Neural progenitor cell (in vitro differentiated cells): ENCODE results near the gene PLG. TPM values are rescaled to one million over a fixed set of nuclear protein-coding genes. Genes with fewer than 3 reads are reported as not detected.

Source experiments
- DNase-seq: peaks from one replicate; pipeline ENCODE4 v3.0.0-alpha.2; 2016; ENCODE audit warnings: low spot score
- H2AFZ ChIP-seq: fragments of 200-600 bp; sonication (generic); replicated peaks from 2 replicates; pipeline ENCODE4 v1.6.1; 2016; ENCODE audit warnings: antibody characterized with exemption
- H3F3A ChIP-seq: fragments of 200-600 bp; sonication (generic); 2 replicates; pipeline ENCODE4 v1.6.1; 2016; ENCODE audit warnings: antibody characterized with exemption, low read depth
- H3K27ac ChIP-seq: fragments of 200-600 bp; sonication (generic); 2 replicates; pipeline ENCODE4 v1.5.1; 2016; ENCODE audit warnings: mild to moderate bottlenecking
- H3K27me3 ChIP-seq: fragments of 200-600 bp; sonication (generic); 2 replicates; pipeline ENCODE4 v1.6.1; 2016; ENCODE audit warnings: mild to moderate bottlenecking, moderate library complexity
- H3K36me3 ChIP-seq: fragments of 200-600 bp; sonication (generic); 2 replicates; pipeline ENCODE4 v1.5.1; 2016
- H3K4me1 ChIP-seq: fragments of 200-600 bp; sonication (generic); 2 replicates; pipeline ENCODE4 v1.6.1; 2016; ENCODE audit warnings: mixed run types
- H3K4me2 ChIP-seq: fragments of 200-600 bp; sonication (generic); 2 replicates; pipeline ENCODE4 v1.6.1; 2016
- H3K4me3 ChIP-seq: fragments of 200-600 bp; sonication (generic); 2 replicates; pipeline ENCODE4 v1.5.1; 2016
- H3K79me2 ChIP-seq: fragments of 200-600 bp; sonication (generic); 2 replicates; pipeline ENCODE4 v1.6.1; 2016; ENCODE audit warnings: low read depth
- H3K9ac ChIP-seq: fragments of 200-600 bp; sonication (generic); 2 replicates; pipeline ENCODE4 v1.6.1; 2016
- H3K9me3 ChIP-seq: fragments of 200-600 bp; sonication (generic); 2 replicates; pipeline ENCODE4 v1.5.1; 2016; ENCODE audit warnings: low read depth
- H4K20me1 ChIP-seq: fragments of 200-600 bp; sonication (generic); 2 replicates; pipeline ENCODE4 v1.6.1; 2016; ENCODE audit warnings: low read depth
- H3K27ac Mint-ChIP-seq: 3 replicates; pipeline ENCODE4 v1.8.0; 2021; ENCODE audit warnings: mixed read lengths
- H3K27me3 Mint-ChIP-seq: 2 replicates; pipeline ENCODE4 v1.8.0; 2022; ENCODE audit warnings: low read depth, mild to moderate bottlenecking, inconsistent platforms, moderate library complexity, mixed read lengths; ENCODE audit not compliant: insufficient read depth
- H3K36me3 Mint-ChIP-seq: 3 replicates; pipeline ENCODE4 v1.8.0; 2021; ENCODE audit warnings: mixed read lengths
- H3K4me1 Mint-ChIP-seq: 3 replicates; pipeline ENCODE4 v1.8.0; 2021; ENCODE audit warnings: mixed read lengths
- H3K4me3 Mint-ChIP-seq: 3 replicates; pipeline ENCODE4 v1.8.0; 2021; ENCODE audit warnings: mild to moderate bottlenecking, moderate library complexity, mixed read lengths
- H3K9me3 Mint-ChIP-seq: 3 replicates; pipeline ENCODE4 v1.8.0; 2020; ENCODE audit warnings: mixed read lengths
- CTCF ChIP-seq: fragments of 200-600 bp; sonication (generic); IDR thresholded peaks from 2 replicates; pipeline ENCODE4 v1.5.1; 2017; ENCODE audit warnings: antibody characterized with exemption, mild to moderate bottlenecking
- EZH2 ChIP-seq: fragments of 200-600 bp; sonication (generic); IDR thresholded peaks from 2 replicates; pipeline ENCODE4 v1.6.1; 2017; ENCODE audit warnings: antibody characterized with exemption, mild to moderate bottlenecking, moderate library complexity
- EZH2phosphoT487 ChIP-seq: fragments of 200-600 bp; sonication (generic); IDR thresholded peaks from 2 replicates; pipeline ENCODE4 v1.6.1; 2017; ENCODE audit warnings: antibody characterized with exemption
- total RNA-seq: library from RNA; depleted of rRNA; stranded (reverse); fragments of >200 nt; gene quantifications from 2 replicates; pipeline ENCODE4 v1.2.3, GENCODE V29; 2015; ENCODE audit warnings: low replicate concordance

PLG gene
- total RNA-seq, 1 donor from 2014 or later, result not detected

GRCh38 chr6:160789263-160790027, 87.4 kb downstream of the PLG start:
- H3K9ac ChIP-seq, result no peak overlapping the region
- no peak overlapping the region for H3K4me3 ChIP-seq
- no peaks in the 10 kb centered on the region for H3K27me3 ChIP-seq
- H3F3A ChIP-seq, result no peaks in the 10 kb centered on the region
- TF ChIP-seq CTCF (no peak), EZH2phosphoT487 (no peak), EZH2 (no peak)
- no peak for DNase-seq
- Mint-ChIP-seq H3K36me3 (no peaks in the 10 kb centered on the region), H3K4me3 (no peak overlapping the region), H3K27me3 (peaks cover 4% of the 10 kb centered on the region), H3K27ac (no peak overlapping the region), H3K4me1 (peaks cover 7% of the 10 kb centered on the region), H3K9me3 (no peaks in the 10 kb centered on the region)
- H3K79me2 ChIP-seq, result no peaks in the 10 kb centered on the region
- no peak overlapping the region for H3K27ac ChIP-seq
- no peak overlapping the region for H2AFZ ChIP-seq
- H3K4me1 ChIP-seq, result no peaks in the 10 kb centered on the region
- no peaks in the 10 kb centered on the region for H3K36me3 ChIP-seq
- H3K4me2 ChIP-seq, result no peak overlapping the region
- no peaks in the 10 kb centered on the region for H3K9me3 ChIP-seq
- no peaks in the 10 kb centered on the region for H4K20me1 ChIP-seq

- Histone ChIP-seq H3K27ac (no peak overlapping the region), H4K20me1 (no peaks in the 10 kb centered on the region), H3F3A (no peaks in the 10 kb centered on the region), H3K4me2 (peak overlapping the region; percentile 39), H3K27me3 (no peaks in the 10 kb centered on the region), H3K79me2 (no peaks in the 10 kb centered on the region), H3K9ac (no peak overlapping the region), H2AFZ (peak overlapping the region; percentile 96), H3K4me3 (peak overlapping the region; percentile 24), H3K9me3 (no peaks in the 10 kb centered on the region), H3K36me3 (no peaks in the 10 kb centered on the region), H3K4me1 (no peaks in the 10 kb centered on the region)
- Mint-ChIP-seq H3K4me1 (peaks cover 7% of the 10 kb centered on the region), H3K27me3 (peaks cover 4% of the 10 kb centered on the region), H3K4me3 (no peak overlapping the region), H3K9me3 (no peaks in the 10 kb centered on the region), H3K27ac (no peak overlapping the region), H3K36me3 (no peaks in the 10 kb centered on the region)
- peak; percentile 17 for DNase-seq
- TF ChIP-seq EZH2, result no peak
- TF ChIP-seq CTCF, result peak; percentile 31
These were observed 88.2 kb downstream of the PLG start for GRCh38 chr6:160790028-160790792.

- Histone ChIP-seq H3K27me3 (no peaks in the 10 kb centered on the region), H2AFZ (no peak overlapping the region), H3K4me2 (no peak overlapping the region), H3K9ac (no peak overlapping the region), H4K20me1 (no peaks in the 10 kb centered on the region), H3K79me2 (no peaks in the 10 kb centered on the region), H3K9me3 (no peaks in the 10 kb centered on the region), H3F3A (no peaks in the 10 kb centered on the region), H3K27ac (no peak overlapping the region), H3K36me3 (no peaks in the 10 kb centered on the region), H3K4me3 (no peak overlapping the region), H3K4me1 (no peaks in the 10 kb centered on the region)
- peaks cover 7% of the 10 kb centered on the region for H3K4me1 Mint-ChIP-seq
- no peak overlapping the region for H3K4me3 Mint-ChIP-seq
- H3K36me3 Mint-ChIP-seq, result no peaks in the 10 kb centered on the region
- H3K9me3 Mint-ChIP-seq, result no peaks in the 10 kb centered on the region
- no peak for DNase-seq
- TF ChIP-seq EZH2phosphoT487 (no peak), EZH2 (no peak), CTCF (no peak)
- peaks cover 4% of the 10 kb centered on the region for H3K27me3 Mint-ChIP-seq
- H3K27ac Mint-ChIP-seq, result no peak overlapping the region
These were observed 89.4 kb downstream of the PLG start for GRCh38 chr6:160791459-160791858.
